HFFc6 (cell line): ENCODE results near the gene SERPINA5. TPM values are rescaled to one million over a fixed set of nuclear protein-coding genes. Genes with fewer than 3 reads are reported as not detected.
"Not testable (repeated sequence)": the region's sequence is repeated elsewhere in the genome, so short reads cannot be mapped to it uniquely, and the experiment has no call there.

Experiments
- DNase-seq: peaks from one replicate; pipeline ENCODE4 v3.0.0-alpha.2; 2018
- H3K27ac Mint-ChIP-seq: 2 replicates; pipeline ENCODE4 v1.8.0; 2020; ENCODE audit warnings: mild to moderate bottlenecking, mixed read lengths
- H3K27me3 Mint-ChIP-seq: 2 replicates; pipeline ENCODE4 v1.8.0; 2021; ENCODE audit warnings: mild to moderate bottlenecking, moderate library complexity, mixed read lengths; ENCODE audit not compliant: insufficient read depth
- H3K36me3 Mint-ChIP-seq: 2 replicates; pipeline ENCODE4 v1.8.0; 2021; ENCODE audit warnings: low read depth, mixed read lengths
- H3K4me1 Mint-ChIP-seq: 2 replicates; pipeline ENCODE4 v1.8.0; 2020; ENCODE audit warnings: low read depth, mixed read lengths
- H3K4me3 Mint-ChIP-seq: 2 replicates; pipeline ENCODE4 v1.8.0; 2020; ENCODE audit warnings: mild to moderate bottlenecking, moderate library complexity, mixed read lengths
- H3K9me3 Mint-ChIP-seq: 2 replicates; pipeline ENCODE4 v1.8.0; 2020; ENCODE audit warnings: mild to moderate bottlenecking, mixed read lengths
- CTCF ChIP-seq: fragments of 200-600 bp; sonication (generic); IDR thresholded peaks from 2 replicates; pipeline ENCODE4 v1.5.0; 2021; ENCODE audit warnings: antibody characterized with exemption, mild to moderate bottlenecking
- total RNA-seq, 6 experiments: library from RNA; stranded (reverse); fragmentation: NEBNext Ultra II Directional; extraction: Animal tissue kit (Norgen Biotek cat#: 25700); gene quantifications; 2 replicates in 1 of 6; 3 replicates in 5 of 6; pipeline ENCODE4 v1.2.3, GENCODE V29; 2021

SERPINA5 gene
- total RNA-seq, 6 experiments from 2014 or later, result not detected

GRCh38 chr14:94602722-94603121, 21.5 kb downstream of the SERPINA5 start:
- Mint-ChIP-seq H3K4me3 (no peak overlapping the region), H3K4me1 (no peaks in the 10 kb centered on the region), H3K27ac (no peak overlapping the region), H3K27me3 (peaks cover 2% of the 10 kb centered on the region), H3K36me3 (no peaks in the 10 kb centered on the region), H3K9me3 (peaks cover 48% of the 10 kb centered on the region)
- no peak for DNase-seq
- TF ChIP-seq CTCF, result no peak

- Mint-ChIP-seq H3K36me3 (no peaks in the 10 kb centered on the region), H3K4me3 (no peak overlapping the region), H3K9me3 (peaks cover 48% of the 10 kb centered on the region), H3K4me1 (no peaks in the 10 kb centered on the region), H3K27ac (no peak overlapping the region), H3K27me3 (no peaks in the 10 kb centered on the region; the same call in 1 of the 2 replicates)
- TF ChIP-seq CTCF, result no peak
- DNase-seq, result no peak
These were observed 24.1 kb downstream of the SERPINA5 start for GRCh38 chr14:94605361-94605760.

GRCh38 chr14:94608966-94609365, 27.7 kb downstream of the SERPINA5 start:
- not testable (repeated sequence) for H3K27ac Mint-ChIP-seq, H3K27me3 Mint-ChIP-seq, DNase-seq, H3K4me3 Mint-ChIP-seq, H3K4me1 Mint-ChIP-seq, H3K36me3 Mint-ChIP-seq
- peaks cover 50% of the 10 kb centered on the region for H3K9me3 Mint-ChIP-seq

- no peaks in the 10 kb centered on the region for H3K36me3 Mint-ChIP-seq
- peaks cover 56% of the 10 kb centered on the region for H3K9me3 Mint-ChIP-seq
- DNase-seq, result no peak
- no peak for TF ChIP-seq CTCF
- no peak overlapping the region for H3K27ac Mint-ChIP-seq
- no peak overlapping the region for H3K4me3 Mint-ChIP-seq
- peaks cover 4% of the 10 kb centered on the region; the same call in 1 of the 2 replicates for H3K27me3 Mint-ChIP-seq
- H3K4me1 Mint-ChIP-seq, result no peaks in the 10 kb centered on the region
These were observed 30.0 kb downstream of the SERPINA5 start for GRCh38 chr14:94611179-94611578.

GRCh38 chr14:94612174-94612573, 30.9 kb downstream of the SERPINA5 start, which contains the start of gene SERPINA3:
Gene SERPINA3, plus strand, starts transcription at chr14:94612391. Its CDS starts 2,051 bp downstream, at chr14:94614442.
- Mint-ChIP-seq H3K4me3 (no peak within 1 kb of the TSS), H3K9me3 (peaks cover 55% of the 10 kb centered on the region), H3K36me3 (peaks cover 5% of the 10 kb centered on the region; the same call in 1 of the 2 replicates), H3K4me1 (no peaks in the 10 kb centered on the region), H3K27ac (no peak within 1 kb of the TSS), H3K27me3 (peaks cover 4% of the 10 kb centered on the region; the same call in 1 of the 2 replicates)
- TF ChIP-seq CTCF, result no peak
- DNase-seq, result no peak

- Mint-ChIP-seq H3K4me1 (no peaks in the 10 kb centered on the region), H3K27ac (no peak overlapping the region), H3K27me3 (peaks cover 6% of the 10 kb centered on the region; the same call in 1 of the 2 replicates), H3K36me3 (peaks cover 5% of the 10 kb centered on the region; the same call in 1 of the 2 replicates), H3K9me3 (peaks cover 55% of the 10 kb centered on the region), H3K4me3 (no peak overlapping the region)
- no peak for TF ChIP-seq CTCF
- DNase-seq, result no peak
These were observed 31.6 kb downstream of the SERPINA5 start for GRCh38 chr14:94612580-94613554.
